NCI-H1048 (cell line): ENCODE results near the gene PPP1R37.

ENCODE experiments used
- DNase-seq: peaks from one replicate; lab custom pipeline; 2025; lab: John Stamatoyannopoulos, UW

PPP1R37 gene

GRCh38 chr19:45138303-45138751 lies 45.3 kb downstream of the PPP1R37 start:
- no peak for DNase-seq

- no peak for DNase-seq
These were observed 46.5 kb downstream of the PPP1R37 start for GRCh38 chr19:45139286-45140143.

GRCh38 chr19:45140144-45140503 lies 47.1 kb downstream of the PPP1R37 start:
- no peak for DNase-seq

GRCh38 chr19:45140533-45140932 lies 47.6 kb downstream of the PPP1R37 start:
- DNase-seq = no peak

GRCh38 chr19:45141203-45141900 lies 48.4 kb downstream of the PPP1R37 start:
- DNase-seq = no peak

GRCh38 chr19:45142016-45142725 lies 49.2 kb downstream of the PPP1R37 start:
- no peak for DNase-seq

GRCh38 chr19:45142726-45143110 lies 49.7 kb downstream of the PPP1R37 start:
- DNase-seq = no peak

GRCh38 chr19:45144431-45145269 lies 51.7 kb downstream of the PPP1R37 start:
- no peak for DNase-seq

- DNase-seq = no peak
These were observed 52.6 kb downstream of the PPP1R37 start for GRCh38 chr19:45145270-45146189.

GRCh38 chr19:45146251-45146650 lies 53.3 kb downstream of the PPP1R37 start:
- no peak for DNase-seq

GRCh38 chr19:45146741-45147205 lies 53.8 kb downstream of the PPP1R37 start:
- no peak for DNase-seq

- no peak for DNase-seq
These were observed 55.1 kb downstream of the PPP1R37 start for GRCh38 chr19:45147835-45148676.

GRCh38 chr19:45149129-45149528 lies 56.1 kb downstream of the PPP1R37 start:
- DNase-seq = no peak

GRCh38 chr19:45150180-45150579 lies 57.2 kb downstream of the PPP1R37 start:
- DNase-seq = no peak

GRCh38 chr19:45150751-45151281 lies 57.8 kb downstream of the PPP1R37 start:
- DNase-seq = no peak

GRCh38 chr19:45151320-45151719 lies 58.3 kb downstream of the PPP1R37 start:
- DNase-seq = no peak

GRCh38 chr19:45151821-45152503 lies 59.0 kb downstream of the PPP1R37 start:
- DNase-seq = no peak

GRCh38 chr19:45152504-45153338 lies 59.7 kb downstream of the PPP1R37 start:
- DNase-seq = no peak
